ENCODE data around the gene KCNIP3. TPM values are rescaled to one million over a fixed set of nuclear protein-coding genes. Genes with fewer than 3 reads are reported as not detected.

The KCNIP3 gene
- polyA plus RNA-seq, 1 of the 3 experiments (the other 2 are of a cell fraction), result 0.97 TPM

- no peak overlapping the region for H2AFZ ChIP-seq (ENCODE audit: low read depth)
- no peaks in the 10 kb centered on the region for H3F3A ChIP-seq (replicated peaks; ENCODE audit: insufficient read depth)
- H3K4me1 ChIP-seq (ENCODE audit: control insufficient read depth in 1 of 2, insufficient read depth in 2 of 2, low read depth in 1 of 2, low read length in 1 of 2), result no peaks in the 10 kb centered on the region
- DNase-seq, result no peak
- ChIA-PET POLR2A (interaction anchor here (0.7 kb wide), 1 partner anchor 106 kb away, joined by 3 read pairs; no protein-coding TSS in a partner anchor), CTCF (interaction anchor here (0.7 to 6.8 kb wide), 3 partner anchors 11 to 198 kb away, joined by 3 to 90 read pairs (median 7); no protein-coding TSS in a partner anchor)
- no peaks in the 10 kb centered on the region for H3K9me2 ChIP-seq
- H3K79me2 ChIP-seq (ENCODE audit: insufficient read depth), result no peaks in the 10 kb centered on the region
- no peaks in the 10 kb centered on the region for H4K20me1 ChIP-seq (ENCODE audit: insufficient read depth)
- TF ChIP-seq MAX (IDR thresholded peaks at IDR 0.05; ENCODE audit: low read depth), result no peak
- no peak for TF ChIP-seq MEF2A (IDR thresholded peaks at IDR 0.05; ENCODE audit: borderline replicate concordance, low read depth)
- no peak for TF ChIP-seq SIN3A (IDR thresholded peaks at IDR 0.05; ENCODE audit: borderline replicate concordance, low read depth, low read length)
- no peak for TF ChIP-seq FOXM1 (IDR thresholded peaks at IDR 0.05; ENCODE audit: low read depth)
- TF ChIP-seq ZBTB33 (IDR thresholded peaks at IDR 0.05; ENCODE audit: borderline replicate concordance, low read depth), result no peak
- TF ChIP-seq YY1 (IDR thresholded peaks at IDR 0.05; ENCODE audit: low read depth), result no peak
- TF ChIP-seq SMC3 (IDR thresholded peaks at IDR 0.05; ENCODE audit: low read depth, low read length), result no peak
- TF ChIP-seq MXI1 (IDR thresholded peaks at IDR 0.05; ENCODE audit: low read depth, low read length), result no peak
- no peak for TF ChIP-seq CTCF (IDR thresholded peaks at IDR 0.05)
- TF ChIP-seq NRF1 (IDR thresholded peaks at IDR 0.05; ENCODE audit: low read depth, low read length), result no peak
- no peak for TF ChIP-seq RFX5 (IDR thresholded peaks at IDR 0.05; ENCODE audit: low read length)
- WGBS (ENCODE audit: low lambda C conversion rate), result 58% methylated on average over 12 of the region's 24 CpGs
- H3K27me3 ChIP-seq (ENCODE audit: insufficient read depth), result no peaks in the 10 kb centered on the region; the same call in 1 of the 2 replicates
- H3K4me2 ChIP-seq, result no peak overlapping the region
- no peak overlapping the region for H3K27ac ChIP-seq (ENCODE audit: low read depth in 2 of 2, low read length in 1 of 2)
- H3K9ac ChIP-seq, result no peak overlapping the region
- H3K9me3 ChIP-seq, result no peaks in the 10 kb centered on the region
- H3K36me3 ChIP-seq (replicated peaks in 1 of 2; ENCODE audit: control insufficient read depth in 1 of 2, insufficient read depth in 2 of 2, low read length in 1 of 2), result no peaks in the 10 kb centered on the region
- H3K4me3 ChIP-seq (ENCODE audit: low read depth in 2 of 2, low read length in 1 of 2), result no peak overlapping the region
Measured at GRCh38 chr2:95312543-95313201, 15.5 kb downstream of the KCNIP3 start.
